ENCODE data around the gene LVRN.
"Not testable (repeated sequence)": the region's sequence is repeated elsewhere in the genome, so short reads cannot be mapped to it uniquely, and the experiment has no call there.

LVRN gene, protein sequence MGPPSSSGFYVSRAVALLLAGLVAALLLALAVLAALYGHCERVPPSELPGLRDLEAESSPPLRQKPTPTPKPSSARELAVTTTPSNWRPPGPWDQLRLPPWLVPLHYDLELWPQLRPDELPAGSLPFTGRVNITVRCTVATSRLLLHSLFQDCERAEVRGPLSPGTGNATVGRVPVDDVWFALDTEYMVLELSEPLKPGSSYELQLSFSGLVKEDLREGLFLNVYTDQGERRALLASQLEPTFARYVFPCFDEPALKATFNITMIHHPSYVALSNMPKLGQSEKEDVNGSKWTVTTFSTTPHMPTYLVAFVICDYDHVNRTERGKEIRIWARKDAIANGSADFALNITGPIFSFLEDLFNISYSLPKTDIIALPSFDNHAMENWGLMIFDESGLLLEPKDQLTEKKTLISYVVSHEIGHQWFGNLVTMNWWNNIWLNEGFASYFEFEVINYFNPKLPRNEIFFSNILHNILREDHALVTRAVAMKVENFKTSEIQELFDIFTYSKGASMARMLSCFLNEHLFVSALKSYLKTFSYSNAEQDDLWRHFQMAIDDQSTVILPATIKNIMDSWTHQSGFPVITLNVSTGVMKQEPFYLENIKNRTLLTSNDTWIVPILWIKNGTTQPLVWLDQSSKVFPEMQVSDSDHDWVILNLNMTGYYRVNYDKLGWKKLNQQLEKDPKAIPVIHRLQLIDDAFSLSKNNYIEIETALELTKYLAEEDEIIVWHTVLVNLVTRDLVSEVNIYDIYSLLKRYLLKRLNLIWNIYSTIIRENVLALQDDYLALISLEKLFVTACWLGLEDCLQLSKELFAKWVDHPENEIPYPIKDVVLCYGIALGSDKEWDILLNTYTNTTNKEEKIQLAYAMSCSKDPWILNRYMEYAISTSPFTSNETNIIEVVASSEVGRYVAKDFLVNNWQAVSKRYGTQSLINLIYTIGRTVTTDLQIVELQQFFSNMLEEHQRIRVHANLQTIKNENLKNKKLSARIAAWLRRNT

GRCh38 chr5:115962239-115962564 lies at the start of gene LVRN:
Gene LVRN (plus strand): TSS chr5:115962475. CDS start chr5:115962618, 143 bp downstream.
- DNase-seq, result no peak

DNA sequence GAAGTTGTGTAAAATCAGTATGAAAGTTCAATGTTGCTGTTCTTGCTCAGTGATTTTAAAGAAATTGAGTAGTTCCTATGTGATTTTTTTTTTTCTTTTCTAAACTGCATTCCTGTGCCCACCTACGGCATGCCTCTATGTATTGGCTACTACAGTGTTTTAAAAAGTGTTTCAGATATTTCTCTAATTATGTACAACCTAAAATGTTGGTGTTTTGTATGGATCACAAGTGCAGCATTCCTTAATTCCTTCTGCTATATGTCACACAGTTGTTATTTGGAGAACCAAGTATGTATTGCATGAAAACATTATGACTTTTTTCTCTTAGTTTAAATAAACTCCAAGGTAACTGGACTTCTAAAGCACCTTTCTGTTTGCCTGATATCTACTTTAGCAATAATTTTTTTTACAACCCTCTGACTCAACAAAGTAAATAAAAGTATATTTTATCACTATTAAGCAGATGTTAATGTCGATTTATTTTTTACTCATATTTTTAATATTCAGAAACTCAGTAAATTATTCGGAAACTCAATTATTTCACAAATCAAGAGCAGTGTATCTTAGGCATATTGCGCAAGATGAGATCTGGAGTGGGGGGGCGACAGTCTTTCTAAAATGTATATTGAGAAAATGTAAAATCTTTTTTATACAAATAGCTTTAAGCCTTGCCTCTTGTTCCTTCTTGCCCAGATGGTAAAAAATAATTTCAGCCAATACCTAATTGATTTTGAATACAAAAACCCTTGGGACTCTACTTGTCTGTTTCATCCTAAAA lies 48.5 kb upstream of the LVRN start:
- DNase-seq, result not testable (repeated sequence)

GRCh38 chr5:115920171-115920725 lies 42.0 kb upstream of the LVRN start:
- no peak for DNase-seq

DNA sequence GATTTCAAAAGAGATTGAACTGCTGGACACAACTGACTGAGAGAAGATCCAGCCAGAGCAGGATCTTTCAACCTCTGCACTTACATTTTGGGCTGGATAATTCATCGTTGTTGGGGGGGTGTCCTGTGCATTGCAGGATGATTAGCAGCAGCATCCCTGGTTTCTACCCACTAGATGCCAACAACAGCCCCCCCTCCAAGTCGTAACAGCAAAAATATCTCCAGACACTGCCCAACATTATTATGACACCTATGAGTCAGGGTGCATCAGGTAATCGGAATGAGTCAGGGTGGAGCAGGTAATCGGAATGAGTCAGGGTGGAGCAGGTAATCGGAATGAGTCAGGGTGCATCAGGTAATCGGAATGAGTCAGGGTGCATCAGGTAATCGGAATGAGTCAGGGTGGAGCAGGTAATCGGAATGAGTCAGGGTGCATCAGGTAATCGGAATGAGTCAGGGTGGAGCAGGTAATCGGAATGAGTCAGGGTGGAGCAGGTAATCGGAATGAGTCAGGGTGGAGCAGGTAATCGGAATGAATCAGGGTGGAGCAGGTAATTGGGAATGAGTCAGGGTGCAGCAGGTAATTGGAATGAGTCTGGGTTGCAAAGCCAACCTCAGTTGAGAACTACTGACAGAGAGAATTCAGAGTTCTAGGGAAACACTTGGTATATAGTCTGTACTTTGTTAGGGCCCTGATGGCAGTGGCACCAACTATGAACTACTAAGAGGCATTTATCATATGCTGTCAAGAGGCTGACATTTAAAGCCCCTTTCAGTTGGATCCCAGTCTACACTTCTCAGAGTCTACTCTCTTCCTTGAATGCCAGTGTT lies 33.5 kb upstream of the LVRN start:
- DNase-seq, result not testable (repeated sequence)

DNA sequence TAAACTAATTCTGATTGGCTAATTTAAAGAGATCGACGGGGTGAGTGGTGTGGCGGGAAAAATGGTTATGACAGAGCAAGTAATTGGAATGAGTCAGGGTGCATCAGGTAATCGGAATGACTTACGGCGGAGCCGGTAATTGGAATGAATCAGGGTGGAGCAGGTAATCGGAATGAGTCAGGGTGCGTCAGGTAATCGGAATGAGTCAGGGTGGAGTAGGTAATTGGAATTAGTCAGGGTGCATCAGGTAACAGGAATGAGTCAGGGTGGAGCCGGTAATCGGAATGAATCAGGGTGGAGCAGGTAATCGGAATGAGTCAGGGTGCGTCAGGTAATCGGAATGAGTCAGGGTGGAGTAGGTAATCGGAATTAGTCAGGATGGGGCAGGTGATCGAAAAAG lies 32.1 kb upstream of the LVRN start:
- DNase-seq, result not testable (repeated sequence)

DNA sequence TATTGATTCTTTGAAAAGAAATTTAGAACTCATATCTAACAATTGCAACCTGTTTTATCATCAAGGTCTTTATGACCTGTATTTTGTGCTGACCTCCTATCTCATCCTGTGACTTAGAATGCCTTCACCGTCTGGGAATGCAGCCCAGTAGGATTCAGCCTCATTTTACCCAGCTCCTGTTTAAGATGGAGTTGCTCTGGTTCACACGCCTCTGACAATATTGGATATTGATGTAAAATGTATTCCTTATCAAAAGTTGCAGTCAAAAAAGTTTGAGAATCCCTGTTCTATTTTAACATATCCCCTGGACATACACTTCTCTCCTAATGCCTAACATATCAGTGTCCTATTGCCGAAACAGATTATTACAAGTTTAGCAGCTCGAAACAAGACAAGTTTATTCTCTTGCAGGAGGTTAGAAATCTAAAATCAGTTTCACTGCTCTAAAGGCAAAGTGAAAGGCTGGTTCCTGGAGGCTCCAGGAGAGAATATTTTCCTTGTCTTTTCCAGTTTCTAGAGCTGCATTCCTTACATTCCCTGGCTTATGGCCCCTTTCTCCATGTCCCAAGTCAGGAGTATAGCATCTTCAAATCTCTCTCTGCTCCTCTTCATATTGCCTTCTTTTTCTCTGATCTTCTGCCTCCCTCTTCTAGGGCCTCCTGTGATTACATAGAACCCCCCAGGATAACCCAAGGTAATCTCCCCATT lies 31.5 kb upstream of the LVRN start:
- no peak for DNase-seq

DNA sequence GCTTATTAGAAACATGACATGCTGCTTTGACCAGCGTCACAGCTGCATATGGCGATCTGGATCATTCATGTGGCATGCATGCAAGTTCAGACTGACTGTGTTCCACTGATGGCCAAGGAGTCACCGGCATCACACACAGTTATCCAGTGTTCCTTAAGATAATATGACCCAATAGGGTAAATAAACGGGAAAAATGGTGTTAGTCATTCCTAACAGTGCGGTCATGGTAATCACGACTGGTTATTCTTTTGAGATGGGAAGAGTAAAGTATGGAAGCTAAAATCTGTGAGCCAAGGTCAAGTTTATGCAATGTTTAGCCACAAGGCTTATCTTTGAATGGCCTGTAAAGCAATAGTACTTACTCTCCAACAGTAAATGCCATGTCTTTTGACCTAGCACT lies 29.3 kb upstream of the LVRN start:
- no peak for DNase-seq

DNA sequence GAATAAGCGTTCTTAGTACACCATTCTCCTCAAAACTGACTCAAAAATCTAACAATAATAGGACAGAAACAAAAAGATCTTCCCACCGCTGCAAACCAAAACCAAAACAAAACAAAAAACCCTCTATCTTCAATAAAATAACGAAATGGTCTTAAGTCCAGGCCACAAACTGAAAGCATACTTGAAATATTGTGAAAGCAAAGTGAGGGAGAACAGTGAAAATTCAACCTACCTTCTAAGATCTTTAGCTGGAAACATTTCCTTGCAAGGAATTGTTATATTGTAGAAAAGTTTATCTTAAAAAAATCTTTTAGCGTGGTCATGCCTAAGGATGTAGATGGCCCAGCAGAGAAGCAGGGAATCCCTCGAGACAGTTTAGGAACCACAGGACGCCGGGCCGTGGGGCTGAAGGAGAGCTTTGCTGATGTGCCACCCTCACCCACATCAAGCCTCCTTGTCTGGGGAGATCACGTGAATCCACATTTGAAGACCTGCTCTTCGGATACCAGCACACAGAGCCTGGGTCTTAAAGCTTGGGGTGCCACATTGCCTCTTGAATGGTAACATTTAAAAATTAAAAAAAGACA lies 27.8 kb upstream of the LVRN start:
- DNase-seq, result no peak

DNA sequence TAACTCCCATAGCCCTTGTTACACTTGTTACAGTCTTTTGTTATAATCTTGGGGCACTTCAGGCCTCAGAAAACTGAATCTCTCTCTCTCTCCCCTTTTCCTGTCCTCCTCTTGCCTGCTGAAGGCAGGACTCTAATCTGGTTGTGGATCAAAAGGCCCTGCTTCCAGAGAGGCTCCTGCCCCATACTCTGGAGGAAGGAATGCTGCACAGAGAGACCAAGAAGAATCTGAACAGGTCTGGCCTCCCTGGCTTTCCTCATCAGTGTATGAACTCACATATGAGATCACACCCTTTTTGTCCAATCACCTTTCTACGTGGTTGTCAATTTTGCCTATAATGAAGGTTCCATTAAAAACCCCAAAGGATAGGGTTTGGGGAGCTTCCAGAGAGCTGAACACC lies 26.2 kb upstream of the LVRN start:
- DNase-seq, result no peak

GRCh38 chr5:115939059-115939458 lies 23.2 kb upstream of the LVRN start:
- no peak for DNase-seq

DNA sequence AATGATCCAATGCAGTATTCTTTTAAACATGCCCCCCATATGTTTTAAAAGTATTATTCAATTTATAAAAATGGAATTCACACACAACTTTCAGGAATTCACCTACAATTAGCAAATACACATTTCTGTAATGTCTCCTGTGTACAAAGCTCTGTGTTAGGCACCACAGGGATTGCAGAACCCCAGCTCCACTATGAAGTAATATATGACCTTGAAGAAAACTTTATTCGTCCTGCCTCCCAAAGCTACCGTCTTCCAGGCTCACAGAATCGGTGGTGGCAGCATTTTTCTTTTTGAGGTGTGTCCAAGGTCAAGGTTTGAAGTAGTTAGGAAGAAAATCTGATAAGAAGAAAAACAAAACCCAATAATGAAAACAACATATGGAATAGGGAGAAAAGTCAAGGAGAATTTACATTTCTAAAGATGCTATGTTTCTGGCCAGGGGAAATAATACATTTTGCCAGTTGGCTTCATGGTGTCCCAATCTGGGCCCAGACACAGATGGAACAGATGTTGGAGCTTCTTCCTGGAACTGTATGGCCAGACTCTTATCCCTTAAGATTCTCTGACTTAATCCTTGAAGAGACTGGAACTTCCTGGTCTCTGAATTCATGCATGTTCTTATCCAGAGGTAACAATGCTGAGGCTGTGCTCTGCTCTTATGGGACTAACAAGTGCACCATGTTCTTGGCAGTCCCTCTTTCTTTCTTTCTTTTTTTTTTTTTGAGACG lies 22.0 kb upstream of the LVRN start:
- DNase-seq, result no peak

- DNase-seq, result peak; percentile 68
Measured at GRCh38 chr5:115941051-115941675, 21.1 kb upstream of the LVRN start.

DNA sequence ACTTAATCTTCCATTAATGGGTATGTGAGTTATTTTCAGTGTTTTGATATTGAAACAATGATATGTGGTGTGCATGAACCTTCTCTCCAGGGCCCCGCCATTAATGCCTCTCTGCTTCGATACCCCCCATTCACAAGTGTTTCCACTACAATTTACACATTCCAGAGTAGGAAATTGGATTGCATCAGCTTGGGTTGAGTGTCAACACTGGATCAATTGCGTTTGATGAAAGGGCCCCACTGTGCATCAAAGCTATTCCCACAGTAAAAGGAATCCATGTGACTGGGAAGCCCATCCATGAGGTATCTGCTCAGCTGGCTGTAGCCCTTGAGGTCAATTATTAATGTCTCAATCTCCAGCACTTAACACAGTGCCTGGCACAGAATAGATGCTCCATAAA lies 17.8 kb upstream of the LVRN start:
- no peak for DNase-seq

DNA sequence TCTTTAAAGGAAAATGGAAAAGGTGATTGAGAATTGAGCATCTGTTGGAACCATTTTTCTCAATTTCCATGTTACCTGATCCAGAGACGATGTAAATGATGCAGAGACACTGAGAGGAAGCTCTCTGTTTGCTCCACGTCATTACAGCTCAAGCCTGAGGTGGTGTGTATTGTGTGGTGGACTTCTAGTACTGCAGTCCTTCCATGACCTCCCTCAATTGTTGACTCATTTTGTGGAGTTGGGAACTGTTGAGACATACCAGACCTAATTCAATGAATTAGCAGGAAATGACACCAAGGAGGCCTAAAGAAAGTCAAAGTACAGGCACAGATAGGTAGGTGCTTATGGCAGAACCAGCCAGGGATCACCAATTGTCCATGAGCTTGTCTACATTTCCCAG lies 15.6 kb upstream of the LVRN start:
- no peak for DNase-seq

DNA sequence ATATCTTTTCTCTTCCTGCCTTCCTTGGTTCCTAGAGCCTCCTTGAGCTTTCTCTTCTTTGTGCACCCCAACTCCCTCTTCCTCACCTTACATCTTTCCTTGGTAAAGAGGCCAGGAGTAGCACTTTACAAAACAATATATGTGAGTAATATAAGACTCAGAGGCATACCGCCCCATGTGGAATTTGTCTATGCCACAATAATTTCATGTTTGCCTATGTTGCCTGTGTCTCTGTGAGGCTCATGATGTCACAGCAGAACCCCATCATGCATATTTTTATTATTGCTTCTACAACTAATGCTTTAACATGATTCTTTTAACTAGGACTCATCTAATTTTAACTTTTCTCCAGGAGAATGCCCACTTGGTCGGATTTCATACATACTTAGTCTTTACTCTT lies 15.0 kb upstream of the LVRN start:
- DNase-seq, result no peak

DNA sequence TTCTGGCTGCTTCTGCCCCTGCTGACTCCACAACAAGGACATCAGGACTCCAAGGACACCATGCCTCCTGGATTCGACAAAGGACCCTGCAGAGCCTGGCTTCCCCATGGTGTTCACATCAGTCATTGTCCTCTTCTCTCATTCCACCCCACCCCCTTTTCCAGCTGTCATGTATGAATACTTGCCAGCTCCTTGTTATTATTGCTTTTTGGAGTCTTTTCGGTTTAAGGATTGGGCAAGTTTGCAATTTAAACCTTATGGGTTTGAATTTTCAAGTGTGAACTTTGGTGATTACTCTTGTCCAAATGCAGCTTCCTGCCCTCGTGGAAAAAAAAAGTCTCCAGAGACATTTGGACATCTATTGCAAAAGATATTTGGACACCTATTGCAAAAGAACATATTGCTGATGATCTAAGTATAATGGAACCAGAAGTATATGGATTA lies 14.2 kb upstream of the LVRN start:
- no peak for DNase-seq

DNA sequence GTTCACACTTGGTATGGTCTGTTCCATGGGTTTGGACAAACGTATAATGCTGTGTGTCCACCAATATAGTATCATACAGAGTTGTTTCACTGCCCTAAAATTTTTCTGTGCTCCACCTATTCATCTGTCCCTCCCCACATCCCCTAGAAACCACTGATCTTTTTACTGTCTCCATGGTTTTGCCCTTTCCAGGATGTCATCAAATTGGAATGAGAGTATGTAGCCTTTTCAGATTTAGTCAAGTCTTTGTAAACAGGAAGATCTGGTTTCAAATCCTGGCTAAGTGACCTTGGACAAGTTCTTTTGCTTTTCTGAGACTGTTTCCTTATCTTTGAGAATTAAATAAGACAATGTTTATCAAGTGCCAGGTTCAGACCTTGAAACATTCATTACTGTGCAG lies 13.2 kb upstream of the LVRN start:
- no peak for DNase-seq

DNA sequence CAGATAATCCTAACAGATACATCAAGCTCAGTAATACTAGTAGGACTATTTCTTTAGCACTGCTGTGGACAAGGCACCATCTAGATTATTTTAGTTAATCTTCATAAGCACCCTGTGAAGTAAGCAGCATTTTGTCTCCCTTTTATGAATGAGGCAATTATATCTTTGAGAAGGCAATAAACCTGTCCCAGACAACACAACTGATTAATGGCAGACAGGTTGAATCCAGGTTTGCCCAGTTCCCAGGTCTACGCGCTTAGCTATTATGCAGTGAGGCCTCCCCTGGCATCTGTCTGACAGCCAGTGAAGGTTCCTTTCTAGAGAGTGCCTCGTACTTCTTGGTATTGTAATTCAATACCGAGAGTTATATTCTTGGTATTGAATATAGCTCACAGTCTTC lies 9.7 kb upstream of the LVRN start:
- DNase-seq, result no peak

DNA sequence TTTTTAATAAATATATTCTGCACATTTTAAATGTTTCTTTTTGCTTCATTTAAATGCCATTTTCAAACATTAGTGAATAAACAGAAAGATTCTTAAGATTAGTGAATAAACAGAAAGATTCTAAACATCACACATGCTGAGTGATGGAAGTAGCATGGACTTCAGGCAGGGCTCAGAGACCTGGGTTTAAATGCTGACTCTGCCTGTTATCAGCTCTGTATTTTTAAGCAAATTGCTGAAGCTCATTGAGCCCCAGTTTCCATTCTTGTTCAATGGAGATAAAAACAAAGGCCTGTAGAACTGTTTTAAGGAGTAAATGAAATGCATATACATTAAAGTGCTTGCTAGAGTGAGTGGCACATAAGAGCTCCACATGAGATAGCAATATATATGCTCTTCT lies 8.1 kb upstream of the LVRN start:
- DNase-seq, result no peak

GRCh38 chr5:115956957-115957356 lies 5.3 kb upstream of the LVRN start:
- no peak for DNase-seq
